KG1 (cell line): ENCODE measurements around the gene APEX1.
A peak's percentile ranks its signal among the peaks of the same experiment; 100 is the strongest.
"Not testable (repeated sequence)": the region's sequence is repeated elsewhere in the genome, so short reads cannot be mapped to it uniquely, and the experiment has no call there.

ENCODE experiments used
- DNase-seq: peaks from one replicate; lab custom pipeline; 2025; lab: John Stamatoyannopoulos, UW

APEX1 gene

GRCh38 chr14:20435582-20436362 lies 19.3 kb upstream of the APEX1 start, which contains the start of gene KLHL33:
Gene KLHL33 (minus strand): TSS chr14:20436166. CDS start chr14:20435811, 355 bp downstream.
- DNase-seq, result no peak

GRCh38 chr14:20436363-20436755 lies 18.7 kb upstream of the APEX1 start:
- DNase-seq, result no peak

DNA sequence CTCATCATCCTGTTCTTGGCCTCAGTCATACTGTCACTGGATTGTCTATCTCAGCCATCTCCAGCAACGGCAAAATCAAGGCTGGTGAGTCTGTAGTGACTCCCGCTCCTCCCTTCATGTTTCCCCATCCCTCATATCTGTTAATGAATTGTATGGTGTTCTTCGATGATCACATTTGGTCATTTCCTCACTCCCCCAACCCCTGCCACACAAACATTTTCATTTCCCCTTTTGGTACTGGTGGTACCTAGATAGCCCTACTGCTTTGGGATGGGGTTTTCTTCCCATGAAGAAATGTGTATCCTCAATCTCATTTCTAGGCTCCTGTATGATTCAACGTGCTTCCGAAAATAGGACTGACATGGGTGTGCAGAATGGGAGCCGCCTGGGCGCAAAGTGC lies 16.4 kb upstream of the APEX1 start:
- no peak for DNase-seq

GRCh38 chr14:20440465-20440864 lies 14.6 kb upstream of the APEX1 start:
- no peak for DNase-seq

- peak; percentile 21 for DNase-seq
Measured at GRCh38 chr14:20440882-20441281, 14.1 kb upstream of the APEX1 start.

DNA sequence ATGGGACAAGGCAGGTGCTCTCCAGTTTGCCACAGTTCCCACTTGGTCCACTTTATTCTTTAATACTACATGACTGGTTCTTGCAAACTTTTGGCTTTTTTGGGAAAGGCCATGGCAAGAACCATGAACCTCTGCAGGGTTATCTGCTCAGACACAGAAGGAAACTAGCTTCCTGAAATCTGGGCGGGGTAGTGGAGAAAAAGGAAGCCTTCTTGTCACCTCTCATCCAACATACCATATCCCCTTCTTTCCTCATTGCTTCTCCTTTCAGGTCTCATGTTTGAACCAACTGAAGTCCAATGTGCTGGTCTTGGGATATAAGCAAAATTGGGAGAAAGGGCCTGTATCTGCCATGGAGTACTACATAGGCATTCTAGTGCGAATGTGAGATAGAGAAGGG lies 13.6 kb upstream of the APEX1 start:
- no peak for DNase-seq

DNA sequence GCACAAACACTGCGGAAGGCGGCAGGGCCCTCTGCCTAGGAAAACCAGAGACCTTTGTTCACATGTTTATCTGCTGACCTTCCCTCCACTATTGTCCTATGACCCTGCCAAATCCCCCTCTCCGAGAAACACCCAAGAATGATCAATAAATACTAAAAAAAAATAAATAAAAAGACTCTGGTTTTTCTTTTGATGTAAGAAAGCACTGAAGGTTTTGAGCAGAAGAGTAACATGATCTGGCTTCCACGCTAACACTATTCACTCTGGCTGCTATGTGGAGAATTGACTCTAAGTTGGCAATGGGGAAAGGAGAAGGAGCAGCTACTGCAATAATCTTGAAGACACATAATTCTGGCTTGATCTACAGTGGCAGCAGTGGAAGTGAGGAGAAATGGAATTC lies 11.4 kb upstream of the APEX1 start:
- not testable (repeated sequence) for DNase-seq

GRCh38 chr14:20446889-20447288 lies 8.1 kb upstream of the APEX1 start:
- DNase-seq, result no peak

DNA sequence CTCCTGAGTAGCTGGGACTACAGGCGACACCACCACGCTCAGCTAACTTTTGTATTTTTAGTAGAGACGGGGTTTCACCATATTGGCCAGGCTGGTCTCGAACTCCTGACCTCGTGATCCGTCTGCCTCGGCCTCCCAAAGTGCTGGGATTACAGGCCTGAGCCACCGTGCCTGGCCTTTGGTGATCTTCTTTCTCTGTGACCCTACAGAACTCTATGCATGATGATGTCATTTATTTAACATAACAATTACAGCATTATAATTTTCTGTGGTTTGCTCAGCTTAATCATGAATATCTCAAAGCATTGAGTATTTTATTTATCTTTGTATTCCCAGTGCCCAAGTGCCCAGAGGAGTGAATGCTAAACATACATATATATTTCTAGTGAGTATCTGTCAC lies 2.2 kb upstream of the APEX1 start:
- not testable (repeated sequence) for DNase-seq

GRCh38 chr14:20455355-20456300 lies 602 bp downstream of the APEX1 start:
- no peak for DNase-seq

DNA sequence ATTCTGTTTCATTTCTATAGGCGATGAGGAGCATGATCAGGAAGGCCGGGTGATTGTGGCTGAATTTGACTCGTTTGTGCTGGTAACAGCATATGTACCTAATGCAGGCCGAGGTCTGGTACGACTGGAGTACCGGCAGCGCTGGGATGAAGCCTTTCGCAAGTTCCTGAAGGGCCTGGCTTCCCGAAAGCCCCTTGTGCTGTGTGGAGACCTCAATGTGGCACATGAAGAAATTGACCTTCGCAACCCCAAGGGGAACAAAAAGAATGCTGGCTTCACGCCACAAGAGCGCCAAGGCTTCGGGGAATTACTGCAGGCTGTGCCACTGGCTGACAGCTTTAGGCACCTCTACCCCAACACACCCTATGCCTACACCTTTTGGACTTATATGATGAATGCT lies 1.9 kb downstream of the APEX1 start:
- DNase-seq, result no peak

- no peak for DNase-seq
Measured at GRCh38 chr14:20458031-20458789, 3.2 kb downstream of the APEX1 start.

GRCh38 chr14:20460458-20461224 lies 5.6 kb downstream of the APEX1 start:
- no peak for DNase-seq

GRCh38 chr14:20461225-20462141 lies 6.5 kb downstream of the APEX1 start, which contains the start of gene PIP4P1:
Gene PIP4P1 (minus strand): TSS chr14:20461434. CDS start chr14:20461325, 109 bp downstream.
- DNase-seq, result peak; percentile 95

- DNase-seq, result no peak
Measured at GRCh38 chr14:20468764-20469241, 13.8 kb downstream of the APEX1 start.

DNA sequence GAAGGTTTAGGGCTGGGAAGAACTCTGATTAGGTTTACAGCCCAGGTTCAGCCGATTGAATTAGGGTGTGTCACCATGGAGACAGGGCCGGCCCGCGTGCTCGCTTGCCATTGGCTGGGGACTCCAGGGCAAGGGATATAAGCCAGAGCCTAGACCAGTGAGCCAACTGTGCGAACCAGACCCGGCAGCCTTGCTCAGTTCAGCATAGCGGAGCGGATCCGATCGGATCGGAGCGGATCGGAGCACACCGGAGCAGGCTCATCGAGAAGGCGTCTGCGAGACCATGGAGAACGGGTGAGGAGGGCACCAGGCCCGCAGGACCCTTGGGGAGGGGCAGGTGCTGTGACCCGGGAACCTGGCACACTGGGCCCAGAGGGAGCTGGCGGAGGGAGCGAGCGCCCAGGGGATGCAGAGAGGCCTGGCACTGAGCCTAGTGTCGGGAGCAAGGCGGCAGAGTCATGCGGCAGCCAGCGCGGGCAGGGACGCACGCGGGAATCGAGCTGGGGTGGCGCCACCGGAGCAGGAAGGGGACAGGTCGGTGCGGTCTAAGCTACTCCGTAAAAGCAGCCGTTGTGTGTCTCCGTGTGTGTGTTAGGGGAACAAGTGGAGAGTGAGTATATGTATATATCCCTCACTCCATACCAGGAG lies 14.3 kb downstream of the APEX1 start, which contains the start of gene PNP:
TSS of gene PNP (plus strand) at position 165 of the 648 bp plus-strand sequence. CDS start at position 284, 119 bp downstream.
- DNase-seq, result peak; percentile 79

DNA sequence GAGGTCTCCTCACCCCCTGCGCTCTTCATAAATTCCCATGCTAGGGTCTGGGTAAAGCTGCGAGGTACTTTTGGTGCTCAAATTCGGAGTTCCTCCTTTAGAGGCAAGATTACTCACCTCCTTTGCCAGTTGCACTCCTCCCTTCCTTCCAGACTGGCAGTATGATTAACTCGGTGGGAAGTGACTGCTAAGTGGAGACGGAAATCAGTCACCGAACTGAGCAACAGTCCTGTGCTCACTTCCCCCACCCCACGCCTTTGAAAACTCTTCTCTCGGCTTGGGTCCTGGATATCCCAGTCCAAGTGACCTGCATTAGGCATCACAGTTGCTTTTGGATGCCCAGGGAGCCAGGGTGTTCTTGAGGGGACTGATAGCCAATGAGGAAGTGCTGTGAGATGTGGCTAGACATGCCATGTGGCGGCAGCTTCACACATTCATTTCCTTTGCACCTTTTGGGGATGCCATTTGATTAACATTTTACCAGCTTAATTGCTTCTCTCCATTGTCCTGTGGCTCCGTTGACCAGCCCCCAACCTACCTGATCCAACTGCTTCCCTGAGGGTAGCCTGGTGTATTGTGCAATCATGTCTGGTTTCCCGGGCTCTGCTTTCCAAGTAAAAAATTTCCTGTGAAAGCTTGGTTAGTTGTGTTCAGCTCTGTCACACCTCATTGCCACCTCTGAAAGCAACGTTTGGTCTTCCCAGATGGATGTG lies 15.0 kb downstream of the APEX1 start:
- DNase-seq, result peak; percentile 52

DNA sequence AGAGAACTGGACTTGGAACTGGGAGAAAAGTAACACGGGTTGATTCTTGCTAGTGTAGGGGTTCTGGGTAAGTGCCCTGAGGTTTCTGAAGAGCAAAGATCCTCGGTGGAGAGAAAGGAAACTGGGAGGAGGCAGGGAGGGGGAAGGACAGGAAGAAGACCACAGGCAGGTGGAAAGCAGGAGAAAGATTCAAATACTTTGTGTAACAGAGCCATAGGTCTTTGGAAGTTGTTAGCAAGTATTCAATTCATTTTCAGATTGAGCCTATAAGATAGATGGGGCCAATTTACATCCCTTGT lies 15.5 kb downstream of the APEX1 start:
- no peak for DNase-seq
